DMS153 treated with DMSO at 0.1 percent for 48 hours (cell line): Measurements from ENCODE around the gene MARVELD2.
"Not testable (repeated sequence)": the region's sequence is repeated elsewhere in the genome, so short reads cannot be mapped to it uniquely, and the experiment has no call there.

Experiments used
- DNase-seq: peaks from one replicate; lab custom pipeline; 2025; ENCODE audit not compliant: unreplicated experiment; lab: John Stamatoyannopoulos, UW

The MARVELD2 gene

DNA sequence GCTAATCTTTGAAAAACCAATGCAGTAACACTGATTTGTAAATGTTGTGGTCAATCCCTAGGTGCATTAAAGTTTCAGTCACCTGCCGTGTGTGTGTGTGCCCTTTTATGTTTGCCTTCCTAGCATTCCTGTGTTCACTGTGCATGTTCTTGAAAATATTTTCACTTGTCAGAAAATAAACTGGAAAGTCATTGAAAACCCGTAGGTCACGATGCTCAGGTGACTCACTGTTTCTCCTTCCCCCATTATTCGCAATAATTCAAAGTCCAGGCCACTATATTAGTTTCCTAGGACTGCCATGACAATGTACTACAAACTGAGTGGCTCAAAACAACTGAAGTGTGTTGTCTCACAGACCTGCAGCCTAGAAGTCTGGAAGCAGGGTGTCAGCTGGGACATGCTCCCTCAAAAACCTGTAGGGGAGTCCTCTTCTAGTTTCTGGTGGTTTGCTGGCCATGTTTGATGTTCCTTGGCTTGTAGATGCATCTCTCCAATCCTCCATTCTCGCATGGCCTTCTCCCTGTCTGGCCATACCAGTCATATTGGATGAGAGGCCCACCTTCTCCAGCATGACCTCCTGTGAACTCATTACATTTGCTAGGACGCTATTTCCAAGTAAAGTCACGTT is 29.3 kb downstream of the MARVELD2 start:
- no peak for DNase-seq

DNA sequence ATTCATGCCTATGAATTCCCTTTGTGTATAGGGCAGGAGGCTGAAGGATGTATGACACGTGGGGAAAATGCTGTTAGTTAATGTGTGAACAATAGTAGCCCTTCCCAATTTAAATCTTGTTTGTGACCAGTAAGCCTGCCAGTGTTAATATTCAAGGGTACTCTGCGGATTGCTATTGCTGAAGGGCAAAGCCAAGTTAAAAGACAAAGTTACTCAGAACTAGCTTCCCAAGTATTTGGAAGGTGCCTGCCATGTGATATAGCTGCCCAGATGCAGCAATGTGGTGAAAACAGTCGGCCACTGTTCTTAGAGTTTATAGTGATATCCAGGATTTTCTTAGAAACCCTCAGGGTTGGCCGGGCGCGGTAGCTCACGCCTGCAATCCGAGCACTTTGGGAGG is 34.6 kb downstream of the MARVELD2 start:
- DNase-seq: no peak

GRCh38 chr5:69450116-69450515 is 35.2 kb downstream of the MARVELD2 start:
- DNase-seq: no peak

GRCh38 chr5:69450527-69450926 is 35.6 kb downstream of the MARVELD2 start:
- DNase-seq: not testable (repeated sequence)

DNA sequence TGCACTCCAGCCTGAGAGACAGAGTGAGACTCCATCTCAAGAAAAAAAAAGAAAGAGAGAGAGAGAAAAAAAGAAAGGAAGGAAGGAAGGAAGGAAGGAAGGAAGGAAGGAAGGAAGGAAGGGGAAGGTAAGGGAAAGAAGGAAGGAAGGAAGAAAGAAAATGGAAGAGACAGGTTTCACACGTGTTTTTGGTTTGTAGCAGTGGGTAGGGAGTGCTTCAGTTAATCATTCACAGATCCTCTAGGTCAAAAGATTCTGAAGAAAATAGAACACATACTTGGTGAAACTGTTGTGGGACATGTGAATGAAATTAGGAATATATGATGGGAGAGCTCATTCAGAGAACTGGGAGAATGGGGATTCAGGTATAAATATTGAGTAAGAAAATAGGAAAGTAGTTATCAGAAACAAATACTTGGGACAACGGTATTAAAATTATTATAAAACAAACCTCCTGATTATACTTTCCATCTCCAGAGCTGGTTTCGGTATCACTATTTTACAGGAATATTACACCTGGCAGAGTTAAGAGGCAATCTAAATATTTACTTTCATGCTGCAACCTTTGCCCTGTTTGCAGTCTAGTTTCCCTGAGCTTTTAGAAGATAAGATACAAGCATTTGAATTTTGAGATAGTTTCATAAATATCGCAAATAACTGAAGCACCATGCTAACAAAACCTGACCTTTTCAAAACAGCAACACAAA is 37.2 kb downstream of the MARVELD2 start:
- DNase-seq: no peak

GRCh38 chr5:69453487-69453886 is 38.6 kb downstream of the MARVELD2 start:
- not testable (repeated sequence) for DNase-seq

DNA sequence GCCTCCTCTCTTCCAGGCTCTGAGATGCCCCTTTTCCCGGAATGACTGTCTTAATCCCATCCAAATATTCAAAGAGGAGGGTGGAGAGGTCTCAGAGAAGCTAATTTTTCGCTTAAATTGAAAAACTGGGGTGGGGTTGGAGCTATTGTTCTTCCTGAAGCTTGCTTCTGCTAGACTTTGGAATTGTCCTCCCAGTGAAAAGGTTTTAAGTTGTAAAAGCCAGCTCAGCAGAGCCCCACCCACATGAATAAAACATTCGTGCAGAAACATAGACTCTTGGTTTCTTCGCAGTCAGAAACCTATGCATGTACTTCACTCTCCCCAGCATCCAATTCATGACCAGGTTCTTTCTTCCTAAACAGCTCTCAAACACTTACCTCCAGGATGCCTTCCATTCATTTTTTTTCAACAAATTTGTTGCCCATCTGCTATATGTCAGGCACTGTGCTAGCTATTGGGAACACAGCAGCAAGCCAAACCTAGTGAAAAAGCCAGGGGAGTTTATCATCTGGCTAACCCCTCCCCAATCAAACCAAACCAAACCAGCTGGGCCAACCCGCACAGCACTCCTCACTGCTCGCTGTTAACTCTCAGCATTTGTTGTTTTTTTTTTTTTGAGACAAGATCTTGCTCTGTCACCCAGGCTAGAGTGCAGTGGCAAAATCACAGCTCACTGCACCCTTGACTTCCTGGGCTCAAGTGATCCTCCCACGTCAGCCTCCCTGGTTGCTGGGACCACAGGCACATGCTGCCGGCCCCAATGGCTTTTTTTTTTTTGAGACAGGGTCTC is 39.7 kb downstream of the MARVELD2 start:
- no peak for DNase-seq

DNA sequence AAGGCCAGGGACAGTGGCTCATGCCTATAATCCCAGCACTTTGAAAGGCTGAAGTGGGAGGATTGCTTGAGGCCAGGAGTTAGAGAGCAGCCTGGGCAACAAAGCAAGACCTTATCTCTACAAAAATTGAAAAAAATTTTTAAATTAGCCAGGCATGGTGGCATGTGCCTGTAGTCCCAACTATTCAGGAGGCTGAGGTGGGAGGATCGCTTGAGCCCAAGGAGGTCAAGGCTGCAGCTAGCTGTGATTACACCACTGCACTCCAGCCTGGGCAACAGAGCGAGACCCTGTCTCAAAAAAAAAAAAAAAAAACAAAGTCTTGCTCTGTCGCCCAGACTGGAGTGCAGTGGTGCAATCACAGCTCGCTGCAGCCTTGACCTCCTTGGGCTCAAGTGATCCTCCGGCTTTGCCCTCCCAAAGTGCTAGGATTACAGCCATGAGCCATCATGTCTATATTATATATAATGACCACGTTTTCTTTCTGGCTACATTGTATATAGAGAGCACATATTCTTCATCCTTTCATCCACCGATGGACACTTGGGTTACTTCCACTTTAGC is 40.6 kb downstream of the MARVELD2 start:
- not testable (repeated sequence) for DNase-seq

DNA sequence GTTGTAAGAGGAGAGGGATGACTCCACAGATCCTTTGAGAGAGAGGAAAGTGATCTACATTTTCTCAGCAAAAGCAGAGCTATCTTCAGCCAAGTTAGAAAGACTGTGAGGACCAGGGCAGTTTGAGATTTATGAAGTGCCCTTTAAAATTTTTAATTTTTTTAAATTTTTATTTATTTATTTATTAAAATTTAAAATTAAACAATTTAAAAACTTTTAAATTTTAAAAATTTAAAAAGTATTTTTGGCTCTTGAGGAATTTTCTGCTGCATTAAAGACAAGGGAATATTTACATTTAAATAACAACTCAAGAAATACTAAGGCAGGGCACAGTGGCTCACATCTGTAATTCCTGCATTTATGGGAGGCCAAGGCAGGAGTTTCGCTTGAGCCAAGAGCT is 47.3 kb downstream of the MARVELD2 start:
- DNase-seq: no peak

DNA sequence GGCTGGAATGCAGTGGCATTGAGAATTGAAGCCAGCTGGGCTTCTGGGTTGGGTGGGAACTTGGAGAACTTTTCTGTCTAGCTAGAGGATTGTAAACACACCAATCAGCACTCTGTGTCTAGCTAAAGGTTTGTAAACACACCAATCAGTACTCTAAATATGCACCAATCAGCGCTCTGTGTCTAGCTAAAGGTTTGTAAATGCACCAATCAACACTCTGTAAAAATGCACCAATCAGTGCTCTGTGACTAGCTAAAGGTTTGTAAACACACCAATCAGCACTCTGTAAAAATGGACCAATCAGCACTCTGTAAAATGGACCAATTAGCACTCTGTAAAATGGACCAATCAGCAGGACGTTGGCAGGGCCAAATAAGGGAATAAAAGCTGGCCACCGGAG is 51.5 kb downstream of the MARVELD2 start:
- not testable (repeated sequence) for DNase-seq

- no peak for DNase-seq
These were observed 52.7 kb downstream of the MARVELD2 start for GRCh38 chr5:69467442-69468225.

DNA sequence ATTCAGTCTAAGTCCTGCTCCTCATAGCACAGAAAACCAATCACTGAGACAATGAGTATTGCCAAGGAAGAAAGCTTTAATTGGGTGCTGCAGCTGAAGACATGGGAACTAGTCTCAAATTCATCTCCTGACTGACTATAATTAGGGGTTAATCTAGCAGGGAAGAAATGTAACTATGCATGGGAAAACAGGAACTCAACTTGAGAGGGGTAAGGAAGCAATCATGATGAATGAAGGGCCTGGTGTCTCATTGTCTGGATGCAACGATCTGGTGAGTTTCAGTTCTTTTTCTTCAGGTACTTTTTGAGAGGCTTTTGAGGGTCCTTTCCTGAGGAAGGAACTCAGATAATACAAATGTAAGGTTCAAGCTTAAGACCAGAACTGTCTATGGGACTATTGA is 53.7 kb downstream of the MARVELD2 start:
- DNase-seq: no peak

GRCh38 chr5:69471516-69471915 is 56.6 kb downstream of the MARVELD2 start:
- not testable (repeated sequence) for DNase-seq

DNA sequence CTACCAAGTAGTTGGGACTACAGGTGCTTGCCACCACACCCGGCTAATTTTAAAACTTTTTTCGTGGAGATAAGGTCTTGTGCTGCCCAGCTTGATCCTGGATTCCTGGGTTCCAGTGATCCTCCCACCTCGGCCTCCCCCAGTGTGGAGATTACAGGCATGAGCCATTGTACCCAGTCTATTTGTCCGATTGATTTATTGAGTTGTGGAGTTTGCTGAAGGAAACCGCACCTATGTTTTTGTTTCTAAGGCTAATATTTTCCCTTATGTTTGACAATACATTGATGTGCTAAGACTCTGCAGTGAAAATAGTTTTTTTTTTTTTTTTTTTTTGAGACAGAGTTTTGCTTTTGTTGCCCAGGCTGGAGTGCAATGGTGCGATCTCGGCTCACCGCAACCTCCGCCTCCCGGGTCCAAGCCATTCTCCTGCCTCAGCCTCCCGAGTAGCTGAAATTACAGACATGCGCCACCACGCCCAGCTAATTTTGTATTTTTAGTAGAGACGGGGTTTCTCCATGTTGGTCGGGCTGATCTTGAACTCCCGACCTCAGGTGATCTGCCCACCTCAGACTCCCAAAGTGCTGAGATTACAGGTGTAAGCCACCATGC is 57.7 kb downstream of the MARVELD2 start:
- DNase-seq: not testable (repeated sequence)

GRCh38 chr5:69477170-69477569 is 62.3 kb downstream of the MARVELD2 start:
- DNase-seq: no peak

- not testable (repeated sequence) for DNase-seq
These were observed 63.4 kb downstream of the MARVELD2 start for GRCh38 chr5:69478296-69478695.

- DNase-seq: no peak
These were observed 70.0 kb downstream of the MARVELD2 start for GRCh38 chr5:69484891-69485290.

DNA sequence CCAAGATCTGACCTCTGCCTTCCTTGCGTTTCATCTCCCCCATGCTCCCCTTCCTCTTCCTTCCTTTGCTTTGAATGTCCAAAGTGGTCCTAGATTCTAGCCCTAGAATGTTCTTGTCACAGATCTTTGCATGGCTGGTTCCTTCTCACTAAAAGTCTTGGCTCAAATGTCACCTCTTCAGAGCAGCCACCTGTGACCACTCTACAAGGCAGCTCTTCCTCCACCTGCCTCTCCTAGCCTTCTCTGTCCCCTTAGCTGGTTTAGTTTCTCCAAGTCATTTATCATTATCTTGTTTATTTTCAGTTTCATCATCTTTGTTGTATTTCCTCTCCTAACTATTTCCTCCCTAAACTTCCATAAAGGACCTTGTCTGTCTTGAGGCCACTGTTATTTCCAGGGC is 70.6 kb downstream of the MARVELD2 start:
- DNase-seq: no peak

GRCh38 chr5:69489246-69489645 is 74.3 kb downstream of the MARVELD2 start:
- DNase-seq: no peak

- DNase-seq: no peak
These were observed 76.1 kb downstream of the MARVELD2 start for GRCh38 chr5:69491027-69491426.
